Endothelial cell of umbilical vein (primary cell): ENCODE results near the gene BLACAT1.

Experiments
- FOS ChIP-seq: IDR thresholded peaks from 2 replicates; pipeline ENCODE4 v1.6.1; 2011; ENCODE audit warnings: mild to moderate bottlenecking, low read length, moderate library complexity, borderline replicate concordance; ENCODE audit not compliant: insufficient read depth
- MYC ChIP-seq: IDR thresholded peaks from one replicate; pipeline ENCODE4 v1.6.1; 2011; ENCODE audit warnings: mild to moderate bottlenecking, low read depth, low read length
- POLR2A ChIP-seq: IDR thresholded peaks from 2 replicates; pipeline ENCODE4 v1.6.1; 2012; ENCODE audit warnings: low read depth, mild to moderate bottlenecking, control low read depth, low read length
- POLR2AphosphoS5 ChIP-seq: IDR thresholded peaks from 2 replicates; pipeline ENCODE4 v1.6.1; 2012; ENCODE audit warnings: low read depth, mild to moderate bottlenecking, control low read depth, low read length, moderate library complexity; ENCODE audit not compliant: insufficient read depth
- TF ChIP-seq, protein P1 (sequence below), 2 donors: IDR thresholded peaks; 1 replicate in 1 of 2; 2 replicates in 1 of 2; pipeline ENCODE4 v1.5.1; 2011; ENCODE audit warnings: low read length in 2 of 2, mild to moderate bottlenecking in 2 of 2, moderate library complexity in 2 of 2, control low read depth in 1 of 2, inconsistent platforms in 1 of 2, low read depth in 1 of 2; ENCODE audit not compliant: insufficient read depth in 1 of 2; ENCODE audit errors: extremely low read depth in 1 of 2

DNA sequence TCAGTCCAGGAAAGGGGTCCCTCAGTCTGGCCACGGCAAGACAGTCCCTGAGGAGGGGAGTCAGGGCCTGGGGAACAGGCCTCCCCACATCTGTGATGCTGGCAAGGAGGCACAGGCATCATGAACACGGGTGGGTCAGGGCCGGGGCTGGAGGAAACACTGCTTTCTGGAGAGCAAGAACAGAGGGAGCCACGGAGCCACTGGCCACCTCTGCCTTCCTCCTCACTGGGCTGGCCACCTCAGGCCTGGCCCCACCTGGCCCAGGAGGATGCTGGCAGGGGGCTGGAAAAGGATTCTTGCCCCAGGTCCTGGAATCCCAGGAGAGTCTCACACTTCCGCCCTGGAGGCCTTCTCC is 15.7 kb downstream of the BLACAT1 start:
- TF ChIP-seq, protein P1, sequence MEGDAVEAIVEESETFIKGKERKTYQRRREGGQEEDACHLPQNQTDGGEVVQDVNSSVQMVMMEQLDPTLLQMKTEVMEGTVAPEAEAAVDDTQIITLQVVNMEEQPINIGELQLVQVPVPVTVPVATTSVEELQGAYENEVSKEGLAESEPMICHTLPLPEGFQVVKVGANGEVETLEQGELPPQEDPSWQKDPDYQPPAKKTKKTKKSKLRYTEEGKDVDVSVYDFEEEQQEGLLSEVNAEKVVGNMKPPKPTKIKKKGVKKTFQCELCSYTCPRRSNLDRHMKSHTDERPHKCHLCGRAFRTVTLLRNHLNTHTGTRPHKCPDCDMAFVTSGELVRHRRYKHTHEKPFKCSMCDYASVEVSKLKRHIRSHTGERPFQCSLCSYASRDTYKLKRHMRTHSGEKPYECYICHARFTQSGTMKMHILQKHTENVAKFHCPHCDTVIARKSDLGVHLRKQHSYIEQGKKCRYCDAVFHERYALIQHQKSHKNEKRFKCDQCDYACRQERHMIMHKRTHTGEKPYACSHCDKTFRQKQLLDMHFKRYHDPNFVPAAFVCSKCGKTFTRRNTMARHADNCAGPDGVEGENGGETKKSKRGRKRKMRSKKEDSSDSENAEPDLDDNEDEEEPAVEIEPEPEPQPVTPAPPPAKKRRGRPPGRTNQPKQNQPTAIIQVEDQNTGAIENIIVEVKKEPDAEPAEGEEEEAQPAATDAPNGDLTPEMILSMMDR (IDR thresholded peaks at IDR 0.05; ENCODE audit: extremely low read depth in 1 of 2, insufficient read depth in 1 of 2, low read depth in 1 of 2, low read length in 2 of 2), result no peak
- TF ChIP-seq POLR2A (no peak), FOS (no peak), MYC (no peak), POLR2AphosphoS5 (no peak)
